ENCODE data around the gene EVI5L. TPM values are rescaled to one million over a fixed set of nuclear protein-coding genes. Genes with fewer than 3 reads are reported as not detected.

EVI5L gene
- polyA plus RNA-seq, 1 of the 3 experiments (the other 2 are of a cell fraction): 9.7 TPM

DNA sequence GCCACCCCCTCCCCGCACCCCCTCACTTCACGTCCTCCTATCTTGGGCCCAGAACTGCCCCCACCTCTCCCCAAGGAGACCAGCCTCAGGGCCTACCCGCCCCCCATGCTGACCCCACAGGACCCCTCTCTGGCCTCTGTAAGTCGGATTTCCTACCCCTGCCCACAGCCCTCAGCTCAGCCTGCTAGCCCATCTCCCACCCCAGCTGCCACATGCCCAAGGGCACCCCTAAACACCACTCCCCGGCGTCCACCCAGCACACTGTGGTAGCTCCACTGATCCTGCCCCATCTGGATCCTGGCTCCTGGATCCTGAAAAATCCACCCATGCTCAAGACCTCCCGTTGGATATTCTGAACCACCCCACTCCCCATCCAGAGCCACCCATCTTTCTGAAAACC, 805 bp downstream of the EVI5L start:
- H3K9me2 ChIP-seq: no peaks in the 10 kb centered on the region
- H2AFZ ChIP-seq (ENCODE audit: low read depth): no peak overlapping the region
- TF ChIP-seq, protein P1, sequence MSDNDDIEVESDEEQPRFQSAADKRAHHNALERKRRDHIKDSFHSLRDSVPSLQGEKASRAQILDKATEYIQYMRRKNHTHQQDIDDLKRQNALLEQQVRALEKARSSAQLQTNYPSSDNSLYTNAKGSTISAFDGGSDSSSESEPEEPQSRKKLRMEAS (IDR thresholded peaks at IDR 0.05; ENCODE audit: low read depth): no peak
- TF ChIP-seq SIN3A (IDR thresholded peaks at IDR 0.05; ENCODE audit: borderline replicate concordance, low read depth, low read length) (no peak), TAF1 (IDR thresholded peaks at IDR 0.05; ENCODE audit: borderline replicate concordance, low read depth, low read length) (no peak), GABPA (IDR thresholded peaks at IDR 0.05; ENCODE audit: low read depth) (no peak), EP300 (IDR thresholded peaks at IDR 0.05; ENCODE audit: borderline replicate concordance in 1 of 2, low read depth in 1 of 2, low read length in 1 of 2) (no peak), TCF12 (IDR thresholded peaks at IDR 0.05) (no peak), CHD2 (IDR thresholded peaks at IDR 0.05; ENCODE audit: low read length, partially characterized antibody) (no peak)
- CTCF ChIA-PET: interaction anchor here (1.0 to 2.8 kb wide), 4 partner anchors 10 to 73 kb away, joined by 3 to 15 read pairs (median 5); partner anchors contain the start of gene MAP2K7
- H3K4me3 ChIP-seq (ENCODE audit: low read depth in 2 of 2, low read length in 1 of 2): peak overlapping the region; percentile 52 to 60; a peak in 3 of 4 replicates
- H3K36me3 ChIP-seq (replicated peaks in 1 of 2; ENCODE audit: control insufficient read depth in 1 of 2, insufficient read depth in 2 of 2, low read length in 1 of 2): no peaks in the 10 kb centered on the region
- POLR2A ChIA-PET: no interaction called here
- H3K27me3 ChIP-seq (ENCODE audit: insufficient read depth): peaks cover 24% of the 10 kb centered on the region; the same call in 1 of the 2 replicates
- H3K9me3 ChIP-seq: no peaks in the 10 kb centered on the region
- H4K20me1 ChIP-seq (ENCODE audit: insufficient read depth): no peaks in the 10 kb centered on the region
- H3K4me2 ChIP-seq: peak overlapping the region; percentile 81
- DNase-seq: no peak
- H3K79me2 ChIP-seq (ENCODE audit: insufficient read depth): peaks cover 4% of the 10 kb centered on the region; the same call in 1 of the 2 replicates
- peak overlapping the region; percentile 28; the same call in 1 of the 2 replicates for H3K9ac ChIP-seq
- 46% methylated on average over 7 of the region's 7 CpGs for WGBS (ENCODE audit: low lambda C conversion rate)
- H3K27ac ChIP-seq (ENCODE audit: low read depth in 2 of 2, low read length in 1 of 2): no peak overlapping the region
- H3F3A ChIP-seq (replicated peaks; ENCODE audit: insufficient read depth): no peaks in the 10 kb centered on the region
- peaks cover 0 to 7% of the 10 kb centered on the region in 2 experiments; a peak in 1 of 4 replicates for H3K4me1 ChIP-seq (ENCODE audit: control insufficient read depth in 1 of 2, insufficient read depth in 2 of 2, low read depth in 1 of 2, low read length in 1 of 2)

DNA sequence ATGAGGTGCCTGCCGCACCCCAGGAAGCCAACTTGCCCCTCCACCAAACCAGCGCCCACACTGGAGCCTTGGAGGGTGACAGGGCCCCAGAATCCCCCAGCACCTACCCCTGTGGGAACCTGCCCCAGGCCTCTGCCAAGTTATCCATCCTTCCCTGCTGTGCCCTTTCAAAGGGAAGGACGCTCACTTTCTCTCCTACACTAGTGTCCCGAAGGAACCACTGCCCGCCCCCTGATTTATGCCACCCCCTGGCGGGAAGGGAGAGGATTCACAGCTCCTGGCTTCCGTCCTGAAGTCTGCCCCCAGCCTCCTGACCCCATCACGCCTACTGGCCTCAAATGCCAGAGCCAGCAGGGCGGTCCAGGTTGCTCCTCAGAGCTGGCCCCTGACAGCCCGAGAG, 1.4 kb downstream of the EVI5L start:
- H3K4me3 ChIP-seq (ENCODE audit: low read depth in 2 of 2, low read length in 1 of 2): no peak overlapping the region
- H3F3A ChIP-seq (replicated peaks; ENCODE audit: insufficient read depth): no peaks in the 10 kb centered on the region
- no peaks in the 10 kb centered on the region for H3K9me2 ChIP-seq
- no peak overlapping the region for H3K27ac ChIP-seq (ENCODE audit: low read depth in 2 of 2, low read length in 1 of 2)
- peaks cover 0 to 7% of the 10 kb centered on the region in 2 experiments; a peak in 1 of 4 replicates for H3K4me1 ChIP-seq (ENCODE audit: control insufficient read depth in 1 of 2, insufficient read depth in 2 of 2, low read depth in 1 of 2, low read length in 1 of 2)
- no peak overlapping the region for H3K9ac ChIP-seq
- H3K4me2 ChIP-seq: peak overlapping the region; percentile 81
- peaks cover 18% of the 10 kb centered on the region; the same call in 1 of the 2 replicates for H3K27me3 ChIP-seq (ENCODE audit: insufficient read depth)
- 81% methylated on average over 6 of the region's 10 CpGs for WGBS (ENCODE audit: low lambda C conversion rate)
- ChIA-PET CTCF (interaction anchor here (1.0 to 2.8 kb wide), 4 partner anchors 11 to 72 kb away, joined by 3 to 15 read pairs (median 5); partner anchors contain the start of gene MAP2K7), POLR2A (no interaction called here)
- TF ChIP-seq, protein P2, sequence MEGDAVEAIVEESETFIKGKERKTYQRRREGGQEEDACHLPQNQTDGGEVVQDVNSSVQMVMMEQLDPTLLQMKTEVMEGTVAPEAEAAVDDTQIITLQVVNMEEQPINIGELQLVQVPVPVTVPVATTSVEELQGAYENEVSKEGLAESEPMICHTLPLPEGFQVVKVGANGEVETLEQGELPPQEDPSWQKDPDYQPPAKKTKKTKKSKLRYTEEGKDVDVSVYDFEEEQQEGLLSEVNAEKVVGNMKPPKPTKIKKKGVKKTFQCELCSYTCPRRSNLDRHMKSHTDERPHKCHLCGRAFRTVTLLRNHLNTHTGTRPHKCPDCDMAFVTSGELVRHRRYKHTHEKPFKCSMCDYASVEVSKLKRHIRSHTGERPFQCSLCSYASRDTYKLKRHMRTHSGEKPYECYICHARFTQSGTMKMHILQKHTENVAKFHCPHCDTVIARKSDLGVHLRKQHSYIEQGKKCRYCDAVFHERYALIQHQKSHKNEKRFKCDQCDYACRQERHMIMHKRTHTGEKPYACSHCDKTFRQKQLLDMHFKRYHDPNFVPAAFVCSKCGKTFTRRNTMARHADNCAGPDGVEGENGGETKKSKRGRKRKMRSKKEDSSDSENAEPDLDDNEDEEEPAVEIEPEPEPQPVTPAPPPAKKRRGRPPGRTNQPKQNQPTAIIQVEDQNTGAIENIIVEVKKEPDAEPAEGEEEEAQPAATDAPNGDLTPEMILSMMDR (IDR thresholded peaks at IDR 0.05): peak; percentile 13; the same call in 1 of the 2 replicates
- no peak for TF ChIP-seq SMC3 (IDR thresholded peaks at IDR 0.05; ENCODE audit: low read depth, low read length)
- no peaks in the 10 kb centered on the region for H3K9me3 ChIP-seq
- H3K36me3 ChIP-seq (replicated peaks in 1 of 2; ENCODE audit: control insufficient read depth in 1 of 2, insufficient read depth in 2 of 2, low read length in 1 of 2): no peaks in the 10 kb centered on the region
- H3K79me2 ChIP-seq (ENCODE audit: insufficient read depth): peaks cover 4% of the 10 kb centered on the region; the same call in 1 of the 2 replicates
- no peak overlapping the region for H2AFZ ChIP-seq (ENCODE audit: low read depth)
- no peaks in the 10 kb centered on the region for H4K20me1 ChIP-seq (ENCODE audit: insufficient read depth)
- DNase-seq: no peak
